Measurements from ENCODE around the gene PLA2G2C. TPM values are rescaled to one million over a fixed set of nuclear protein-coding genes. Genes with fewer than 3 reads are reported as not detected.

The PLA2G2C gene
- total and polyA plus RNA-seq, 2 experiments from 2014 or later, result not detected

DNA sequence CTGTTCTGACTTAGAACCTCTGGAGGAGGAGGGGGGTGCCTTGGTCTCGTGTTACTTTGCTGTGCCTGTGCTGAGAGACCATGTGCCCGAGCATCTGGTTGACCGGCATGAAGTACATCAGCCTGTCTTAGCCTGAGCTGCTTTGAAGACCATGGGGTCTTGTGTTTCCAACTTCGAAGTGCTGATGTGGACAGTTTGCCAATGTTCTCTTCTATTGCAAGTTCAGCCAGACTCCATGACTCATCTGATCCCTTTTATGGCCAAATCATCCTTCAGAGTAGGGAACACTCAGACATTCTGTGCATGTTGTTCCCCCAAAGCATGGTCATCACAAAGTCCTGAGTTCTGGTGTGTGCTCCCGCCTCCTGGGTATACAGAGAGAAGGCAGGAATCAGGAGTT lies 6.0 kb upstream of the PLA2G2C start:
- Histone ChIP-seq H3K9me3 (ENCODE audit: low read depth) (no peaks in the 10 kb centered on the region), H3K36me3 (no peaks in the 10 kb centered on the region), H3K4me3 (no peak overlapping the region), H3K27ac (no peak overlapping the region), H3K4me1 (ENCODE audit: low read depth) (peaks cover 7% of the 10 kb centered on the region), H3K27me3 (no peaks in the 10 kb centered on the region)
- DNase-seq (ENCODE audit: low read depth in 1 of 2, low spot score in 1 of 2), result peak in 1 of 2 donors; percentile 65
- TF ChIP-seq, protein P1, sequence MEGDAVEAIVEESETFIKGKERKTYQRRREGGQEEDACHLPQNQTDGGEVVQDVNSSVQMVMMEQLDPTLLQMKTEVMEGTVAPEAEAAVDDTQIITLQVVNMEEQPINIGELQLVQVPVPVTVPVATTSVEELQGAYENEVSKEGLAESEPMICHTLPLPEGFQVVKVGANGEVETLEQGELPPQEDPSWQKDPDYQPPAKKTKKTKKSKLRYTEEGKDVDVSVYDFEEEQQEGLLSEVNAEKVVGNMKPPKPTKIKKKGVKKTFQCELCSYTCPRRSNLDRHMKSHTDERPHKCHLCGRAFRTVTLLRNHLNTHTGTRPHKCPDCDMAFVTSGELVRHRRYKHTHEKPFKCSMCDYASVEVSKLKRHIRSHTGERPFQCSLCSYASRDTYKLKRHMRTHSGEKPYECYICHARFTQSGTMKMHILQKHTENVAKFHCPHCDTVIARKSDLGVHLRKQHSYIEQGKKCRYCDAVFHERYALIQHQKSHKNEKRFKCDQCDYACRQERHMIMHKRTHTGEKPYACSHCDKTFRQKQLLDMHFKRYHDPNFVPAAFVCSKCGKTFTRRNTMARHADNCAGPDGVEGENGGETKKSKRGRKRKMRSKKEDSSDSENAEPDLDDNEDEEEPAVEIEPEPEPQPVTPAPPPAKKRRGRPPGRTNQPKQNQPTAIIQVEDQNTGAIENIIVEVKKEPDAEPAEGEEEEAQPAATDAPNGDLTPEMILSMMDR (IDR thresholded peaks at IDR 0.05; ENCODE audit: low read depth, low read length), result no peak

GRCh38 chr1:20191266-20191825 lies 5.0 kb upstream of the PLA2G2C start:
- Histone ChIP-seq H3K36me3 (no peaks in the 10 kb centered on the region), H3K27me3 (no peaks in the 10 kb centered on the region), H3K4me1 (ENCODE audit: low read depth) (peaks cover 7% of the 10 kb centered on the region), H3K27ac (no peak overlapping the region), H3K4me3 (no peak overlapping the region), H3K9me3 (ENCODE audit: low read depth) (no peaks in the 10 kb centered on the region)
- no peak for DNase-seq (ENCODE audit: low read depth in 1 of 2, low spot score in 1 of 2)
- TF ChIP-seq, protein P1 (IDR thresholded peaks at IDR 0.05; ENCODE audit: low read depth, low read length), result no peak

- no peaks in the 10 kb centered on the region for H3K27me3 ChIP-seq
- DNase-seq (ENCODE audit: low read depth in 1 of 2, low spot score in 1 of 2), result no peak
- H3K4me3 ChIP-seq, result no peak overlapping the region
- no peaks in the 10 kb centered on the region for H3K9me3 ChIP-seq (ENCODE audit: low read depth)
- peaks cover 7% of the 10 kb centered on the region for H3K4me1 ChIP-seq (ENCODE audit: low read depth)
- no peak overlapping the region for H3K27ac ChIP-seq
- H3K36me3 ChIP-seq, result no peaks in the 10 kb centered on the region
- TF ChIP-seq, protein P1 (IDR thresholded peaks at IDR 0.05; ENCODE audit: low read depth, low read length), result no peak
Observed at GRCh38 chr1:20190256-20191160, 4.2 kb upstream of the PLA2G2C start.

DNA sequence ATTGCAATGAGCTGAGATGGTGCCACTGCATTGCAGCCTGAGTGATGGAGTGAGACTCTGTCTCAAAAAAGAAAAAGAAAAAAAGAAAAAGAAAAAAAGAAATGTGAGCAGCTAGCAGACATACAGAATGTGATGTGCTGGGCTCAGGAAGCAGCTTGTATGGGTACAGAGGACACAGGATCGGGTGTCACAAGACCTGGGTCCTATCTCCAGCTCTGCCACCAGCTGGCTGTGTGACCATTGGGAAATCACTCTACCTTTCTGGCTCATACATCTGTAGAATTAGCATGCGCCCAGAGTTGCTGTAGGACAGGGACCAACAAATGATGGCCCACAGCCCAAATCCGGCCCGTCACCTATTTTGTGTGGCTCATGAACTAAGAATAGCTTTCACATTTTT lies 3.3 kb upstream of the PLA2G2C start:
- Histone ChIP-seq H3K4me3 (no peak overlapping the region), H3K36me3 (no peaks in the 10 kb centered on the region), H3K27ac (no peak overlapping the region), H3K27me3 (no peaks in the 10 kb centered on the region), H3K9me3 (ENCODE audit: low read depth) (no peaks in the 10 kb centered on the region), H3K4me1 (ENCODE audit: low read depth) (peaks cover 3% of the 10 kb centered on the region)
- no peak for DNase-seq (ENCODE audit: low read depth in 1 of 2, low spot score in 1 of 2)
- TF ChIP-seq, protein P1 (IDR thresholded peaks at IDR 0.05; ENCODE audit: low read depth, low read length), result no peak

DNA sequence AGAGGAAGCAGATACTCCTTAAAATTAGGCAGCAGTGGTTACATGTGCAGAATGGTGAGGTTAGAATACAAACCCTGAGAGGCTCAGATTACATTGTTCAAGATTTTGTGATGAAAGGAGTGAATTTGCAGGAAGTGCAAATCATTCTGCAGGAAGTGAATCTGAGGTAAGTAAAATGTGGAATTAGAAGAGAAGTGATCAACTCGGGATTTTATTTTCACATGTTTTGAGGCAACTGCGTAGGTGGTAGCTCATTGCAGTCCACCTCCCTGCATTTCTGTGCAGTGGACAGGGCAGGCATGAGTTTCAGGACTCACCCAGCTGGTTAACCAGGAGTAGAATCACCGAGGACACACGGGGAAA lies 2.1 kb upstream of the PLA2G2C start:
- no peak overlapping the region for H3K27ac ChIP-seq
- no peaks in the 10 kb centered on the region for H3K4me1 ChIP-seq (ENCODE audit: low read depth)
- H3K36me3 ChIP-seq, result no peaks in the 10 kb centered on the region
- no peaks in the 10 kb centered on the region for H3K27me3 ChIP-seq
- DNase-seq (ENCODE audit: low read depth in 1 of 2, low spot score in 1 of 2), result no peak
- TF ChIP-seq, protein P1 (IDR thresholded peaks at IDR 0.05; ENCODE audit: low read depth, low read length), result no peak
- H3K9me3 ChIP-seq (ENCODE audit: low read depth), result no peaks in the 10 kb centered on the region
- H3K4me3 ChIP-seq, result no peak overlapping the region
